Stimulated activated CD4-positive, alpha-beta T cell treated with anti-CD3 and anti-CD28 coated beads, Interleukin-4, amount 100 ng/mL, for 24 hours (primary cell): ENCODE results near the gene TCP1.
"Not testable (repeated sequence)": the region's sequence is repeated elsewhere in the genome, so short reads cannot be mapped to it uniquely, and the experiment has no call there.

Source experiments
- DNase-seq: peaks from one replicate; pipeline ENCODE4 v3.0.0-alpha.2; 2020

TCP1 gene

GRCh38 chr6:159816775-159817174 is 27.4 kb upstream of the TCP1 start:
- DNase-seq, result not testable (repeated sequence)

GRCh38 chr6:159815410-159815809 is 26.0 kb upstream of the TCP1 start:
- no peak for DNase-seq

GRCh38 chr6:159813781-159814180 is 24.4 kb upstream of the TCP1 start:
- DNase-seq, result no peak

GRCh38 chr6:159809149-159809548 is 19.7 kb upstream of the TCP1 start:
- no peak for DNase-seq

GRCh38 chr6:159808647-159809046 is 19.2 kb upstream of the TCP1 start:
- DNase-seq, result no peak

GRCh38 chr6:159807150-159807858 is 17.9 kb upstream of the TCP1 start:
- no peak for DNase-seq

GRCh38 chr6:159806021-159806458 is 16.6 kb upstream of the TCP1 start:
- no peak for DNase-seq

GRCh38 chr6:159805440-159806020 is 16.1 kb upstream of the TCP1 start:
- DNase-seq, result no peak

- DNase-seq, result no peak
Observed at GRCh38 chr6:159804504-159804903, 15.1 kb upstream of the TCP1 start.

GRCh38 chr6:159801935-159802334 is 12.5 kb upstream of the TCP1 start:
- DNase-seq, result no peak

- DNase-seq, result no peak
Observed at GRCh38 chr6:159800141-159800865, 10.9 kb upstream of the TCP1 start, which contains the start of gene PNLDC1. Gene PNLDC1 (plus strand): TSS chr6:159800276. CDS start chr6:159800308, 32 bp downstream.

- DNase-seq, result no peak
Observed at GRCh38 chr6:159797554-159797953, 8.2 kb upstream of the TCP1 start.

GRCh38 chr6:159794976-159795375 is 5.6 kb upstream of the TCP1 start:
- not testable (repeated sequence) for DNase-seq

- DNase-seq, result peak; percentile 22
Observed at GRCh38 chr6:159790956-159791598, 1.7 kb upstream of the TCP1 start.

GRCh38 chr6:159790149-159790955 is 950 bp upstream of the TCP1 start, which contains the start of gene MRPL18:
Gene MRPL18 (plus strand): TSS chr6:159790467. CDS start chr6:159790588, 121 bp downstream.
- DNase-seq, result peak; percentile 92

GRCh38 chr6:159788753-159789376 is 537 bp downstream of the TCP1 start:
- DNase-seq, result peak; percentile 35

GRCh38 chr6:159788276-159788675 is 1.1 kb downstream of the TCP1 start:
- DNase-seq, result peak; percentile 10

GRCh38 chr6:159778542-159779103 is 10.8 kb downstream of the TCP1 start:
- no peak for DNase-seq

- DNase-seq, result no peak
Observed at GRCh38 chr6:159778131-159778530, 11.3 kb downstream of the TCP1 start.

GRCh38 chr6:159777240-159777904 is 12.0 kb downstream of the TCP1 start:
- no peak for DNase-seq

- DNase-seq, result no peak
Observed at GRCh38 chr6:159772196-159772595, 17.2 kb downstream of the TCP1 start.
